Common myeloid progenitor, CD34-positive (primary cell): Measurements from ENCODE around the gene DNAH17.

Experiments used
- CTCF ChIA-PET: fragments of 350-600 bp; sonication (Branson Sonifier 250); formaldehyde crosslinking; loops from one replicate; lab custom pipeline; 2021; ENCODE audit warnings: antibody characterized with exemption; lab: Charles Lee
- POLR2A ChIA-PET: fragments of 350-600 bp; sonication (Branson Sonifier 250); formaldehyde crosslinking; loops from one replicate; lab custom pipeline; 2021; ENCODE audit warnings: antibody characterized with exemption; lab: Charles Lee
- DNase-seq, 3 donors: peaks; one replicate each; pipeline versions ENCODE4 v3.0.0 to v3.0.0-alpha.2; 2013
- H3K27ac ChIP-seq, 2 experiments: 1 replicate in 1 of 2; 2 replicates in 1 of 2; pipeline ENCODE4 v1.7.0; 2013; ENCODE audit warnings: inconsistent platforms in 2 of 2, low read length in 2 of 2, mild to moderate bottlenecking in 2 of 2, low read depth in 1 of 2, moderate library complexity in 1 of 2; ENCODE audit not compliant: severe bottlenecking in 2 of 2, insufficient read depth in 1 of 2, poor library complexity in 1 of 2
- H3K27me3 ChIP-seq, 5 experiments: replicated peaks in 2 of 5; 1 replicate in 3 of 5; 2 replicates in 2 of 5; pipeline versions ENCODE4 v1.6.1 to v1.7.0; 2013; ENCODE audit warnings: low read length in 4 of 5, mild to moderate bottlenecking in 2 of 5, moderate library complexity in 2 of 5, inconsistent platforms in 1 of 5; ENCODE audit not compliant: insufficient read depth in 5 of 5, control insufficient read depth in 4 of 5
- H3K36me3 ChIP-seq, 4 experiments: 1 replicate in 2 of 4; 2 replicates in 2 of 4; pipeline versions ENCODE4 v1.6.1 to v1.7.0; 2013; ENCODE audit warnings: low read length in 3 of 4, control low read depth in 1 of 4, mild to moderate bottlenecking in 1 of 4; ENCODE audit not compliant: control insufficient read depth in 4 of 4, insufficient read depth in 4 of 4
- H3K4me1 ChIP-seq, 4 experiments: 1 replicate in 3 of 4; 2 replicates in 1 of 4; pipeline versions ENCODE4 v1.6.1 to v1.7.1; 2013; ENCODE audit warnings: low read length in 3 of 4, mild to moderate bottlenecking in 3 of 4, control low read depth in 1 of 4, inconsistent platforms in 1 of 4, moderate library complexity in 1 of 4; ENCODE audit not compliant: control insufficient read depth in 4 of 4, insufficient read depth in 4 of 4; ENCODE audit errors: control extremely low read depth in 1 of 4
- H3K4me3 ChIP-seq, 7 experiments: 1 replicate in 4 of 7; 2 replicates in 3 of 7; pipeline versions ENCODE4 v1.5.1 to v1.7.0; 2013; ENCODE audit warnings: mild to moderate bottlenecking in 7 of 7, low read length in 6 of 7, moderate library complexity in 6 of 7, inconsistent platforms in 2 of 7, low read depth in 2 of 7, control low read depth in 1 of 7; ENCODE audit not compliant: insufficient read depth in 4 of 7, control insufficient read depth in 1 of 7; ENCODE audit errors: extremely low read depth in 1 of 7
- H3K9me3 ChIP-seq, 5 experiments: 1 replicate in 4 of 5; 2 replicates in 1 of 5; pipeline versions ENCODE4 v1.6.1 to v1.7.1; 2013; ENCODE audit warnings: low read length in 4 of 5, mild to moderate bottlenecking in 2 of 5, inconsistent platforms in 1 of 5, low read depth in 1 of 5, moderate library complexity in 1 of 5; ENCODE audit not compliant: control insufficient read depth in 4 of 5, insufficient read depth in 2 of 5; ENCODE audit errors: control extremely low read depth in 1 of 5
- WGBS: methylation state at CpG from one replicate; pipeline ENCODE4 v1.1.5; 2013; ENCODE audit not compliant: insufficient coverage; 5-methylcytosine and 5-hydroxymethylcytosine counted together

Gene DNAH17

DNA sequence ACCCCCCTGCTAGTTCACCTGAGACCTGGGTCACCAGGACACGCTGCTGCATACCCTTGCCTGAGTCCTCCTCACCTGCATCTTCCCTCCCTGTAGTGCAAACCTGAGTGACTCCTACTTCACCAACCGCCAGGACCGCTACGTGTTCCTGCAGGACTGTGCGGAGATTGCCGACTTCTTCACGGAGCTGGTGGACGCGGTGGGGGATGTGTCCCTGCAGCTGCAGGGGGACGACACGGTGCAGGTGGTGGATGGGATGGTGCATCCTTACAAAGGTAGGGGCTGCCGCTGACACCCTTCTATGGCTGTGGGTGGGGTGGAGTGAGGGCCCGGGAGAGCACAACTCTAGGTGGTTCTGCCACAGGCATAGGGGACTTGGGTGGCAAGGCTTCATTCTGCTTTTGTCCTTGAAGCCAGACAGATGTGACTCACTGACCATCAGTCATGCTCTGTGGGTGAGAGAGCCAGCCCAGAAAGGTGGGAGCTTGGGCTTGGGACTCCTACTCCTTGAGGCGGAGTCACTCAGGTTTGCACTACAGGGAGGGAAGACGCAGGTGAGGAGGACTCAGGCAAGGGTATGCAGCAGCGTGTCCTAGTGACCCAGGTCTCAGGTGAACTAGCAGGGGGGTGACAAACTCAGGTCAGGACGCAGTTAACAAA lies 176.5 kb downstream of the DNAH17 start:
- H3K27me3 ChIP-seq, result no peaks in the 10 kb centered on the region

DNA sequence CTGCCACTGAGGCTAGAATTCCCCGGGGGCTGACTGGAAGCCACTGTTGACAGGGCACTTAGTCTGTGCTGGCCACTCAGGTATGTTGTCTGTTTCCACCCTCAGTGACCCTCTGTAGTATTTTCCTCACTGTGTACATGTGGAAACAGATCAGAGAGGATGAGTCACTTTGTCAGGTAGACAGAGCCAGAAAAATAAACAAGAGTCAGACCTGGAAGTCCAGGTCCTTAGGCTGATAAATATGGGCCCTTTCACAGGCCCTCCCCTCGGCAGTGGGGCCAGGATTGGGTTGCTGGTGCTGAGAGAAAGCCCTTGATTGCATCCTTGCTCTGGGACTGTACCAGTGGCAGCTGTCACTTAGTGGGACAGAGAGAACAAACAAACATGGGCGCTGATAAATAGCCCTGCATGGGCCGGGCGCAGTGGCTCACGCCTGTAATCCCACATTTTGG lies 177.5 kb downstream of the DNAH17 start:
- ChIA-PET POLR2A (no interaction called here), CTCF (no interaction called here)
- Histone ChIP-seq H3K27ac (no peak overlapping the region), H3K27me3 (no peaks in the 10 kb centered on the region), H3K4me3 (no peak overlapping the region), H3K9me3 (no peaks in the 10 kb centered on the region), H3K4me1 (no peaks in the 10 kb centered on the region), H3K36me3 (peaks cover 13 to 92% (median 84%) of the 10 kb centered on the region in 4 experiments)
- 100% methylated on average over 6 of the region's 6 CpGs for WGBS
- DNase-seq, result no peak

More for the DNA sequence above, 176.5 kb downstream of the DNAH17 start:
- POLR2A ChIA-PET, result no interaction called here
- peaks cover 10 to 92% (median 82%) of the 10 kb centered on the region in 4 experiments for H3K36me3 ChIP-seq
- no peak overlapping the region for H3K4me3 ChIP-seq
- no peak overlapping the region for H3K27ac ChIP-seq
- no peak for DNase-seq
- H3K9me3 ChIP-seq, result no peaks in the 10 kb centered on the region
- 84% methylated on average over 7 of the region's 17 CpGs for WGBS
- CTCF ChIA-PET, result interaction anchor here (0.8 to 1.8 kb wide), 4 partner anchors 10 to 151 kb away, joined by 3 to 8 read pairs (median 6); no protein-coding TSS in a partner anchor
- H3K4me1 ChIP-seq, result no peaks in the 10 kb centered on the region

DNA sequence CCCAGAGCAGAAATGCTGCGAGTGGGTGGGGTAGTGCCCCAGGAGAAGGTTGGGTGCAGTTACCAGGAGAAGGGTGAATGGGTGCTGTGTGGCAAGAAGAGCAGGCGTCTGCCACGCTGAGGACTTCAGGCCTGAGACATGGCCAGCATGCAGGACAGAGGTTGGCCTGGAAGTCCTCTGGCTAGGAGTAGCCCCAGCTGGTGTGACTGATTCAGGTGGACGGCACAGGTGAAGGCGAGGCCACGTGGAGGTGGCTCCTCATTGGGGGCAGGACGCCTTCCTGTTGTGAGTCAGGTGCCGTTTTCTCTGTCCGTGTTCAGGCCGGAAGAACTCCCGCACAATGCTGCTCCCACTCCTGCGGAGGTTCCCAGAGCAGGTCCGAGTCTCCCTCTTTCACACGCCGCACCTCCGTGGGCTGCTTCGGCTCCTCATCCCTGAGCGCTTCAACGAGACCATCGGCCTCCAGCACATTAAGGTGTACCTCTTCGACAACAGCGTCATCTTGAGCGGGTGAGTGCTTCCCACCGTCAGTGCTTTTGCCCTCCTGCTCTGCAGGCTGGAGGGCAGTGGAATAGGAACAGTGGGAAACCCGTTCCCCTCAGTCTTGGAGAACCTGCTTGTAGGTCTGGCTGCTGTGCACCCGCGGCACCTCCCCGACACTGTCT lies 178.0 kb downstream of the DNAH17 start:
- 97% methylated on average over 28 of the region's 28 CpGs for WGBS
- Histone ChIP-seq H3K4me3 (no peak overlapping the region), H3K4me1 (no peaks in the 10 kb centered on the region), H3K36me3 (peaks cover 13 to 90% (median 83%) of the 10 kb centered on the region in 4 experiments), H3K27me3 (no peaks in the 10 kb centered on the region), H3K27ac (no peak overlapping the region), H3K9me3 (no peaks in the 10 kb centered on the region)
- POLR2A ChIA-PET, result no interaction called here
- no peak for DNase-seq
- CTCF ChIA-PET, result no interaction called here

DNA sequence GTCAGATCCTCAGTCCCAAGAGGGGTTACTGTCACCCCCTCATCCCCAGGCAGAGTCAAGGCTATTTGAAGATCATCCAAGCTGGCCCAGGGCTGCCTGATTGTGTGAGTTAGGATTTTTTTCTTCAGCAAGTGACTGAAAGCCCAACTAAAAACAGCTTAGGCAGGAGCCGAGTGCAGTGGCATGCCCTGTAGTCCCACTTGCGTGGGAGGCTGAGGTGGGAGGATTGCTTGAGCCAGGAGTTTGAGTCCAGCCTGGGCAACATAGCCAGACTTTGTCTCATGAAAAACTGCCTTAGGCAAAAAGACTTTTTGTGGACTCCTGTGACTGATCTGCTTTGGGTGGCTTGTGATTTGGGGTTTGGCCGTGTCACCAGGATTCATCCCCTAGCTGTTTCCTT lies 178.8 kb downstream of the DNAH17 start:
- Histone ChIP-seq H3K4me3 (no peak overlapping the region), H3K27me3 (no peaks in the 10 kb centered on the region), H3K36me3 (peaks cover 17 to 88% (median 79%) of the 10 kb centered on the region in 4 experiments), H3K9me3 (no peaks in the 10 kb centered on the region), H3K4me1 (no peaks in the 10 kb centered on the region), H3K27ac (no peak overlapping the region)
- POLR2A ChIA-PET, result no interaction called here
- no peak for DNase-seq
- CTCF ChIA-PET, result no interaction called here
- 100% methylated on average over 3 of the region's 3 CpGs for WGBS

DNA sequence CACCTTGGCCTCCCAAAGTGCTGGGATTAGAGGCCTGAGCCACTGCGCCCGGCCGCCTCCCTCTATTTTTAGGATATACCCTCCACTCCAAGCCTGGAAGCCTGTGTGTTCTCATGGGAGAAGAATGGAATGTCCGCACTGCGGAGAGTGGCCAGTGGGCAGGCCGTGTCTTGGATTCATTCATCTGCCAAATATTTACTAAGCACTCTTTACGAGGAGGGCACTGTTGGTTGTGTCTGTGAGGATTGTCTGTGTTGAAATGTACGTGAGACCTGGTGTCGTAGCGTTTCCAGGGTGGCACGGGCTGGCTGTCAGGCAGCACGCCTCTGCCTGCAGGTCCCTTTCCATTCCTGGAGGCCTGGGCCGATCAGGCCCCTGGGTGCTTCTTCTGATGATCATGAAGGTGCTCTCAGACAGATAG lies 179.5 kb downstream of the DNAH17 start:
- no peaks in the 10 kb centered on the region for H3K27me3 ChIP-seq
- WGBS, result 97% methylated on average over 8 of the region's 13 CpGs
- H3K4me3 ChIP-seq, result no peak overlapping the region
- peak overlapping the region in 1 of 2 experiments; percentile 58 for H3K27ac ChIP-seq
- no peaks in the 10 kb centered on the region for H3K9me3 ChIP-seq
- peaks cover 18 to 85% (median 75%) of the 10 kb centered on the region in 4 experiments for H3K36me3 ChIP-seq
- DNase-seq, result no peak
- no peaks in the 10 kb centered on the region for H3K4me1 ChIP-seq
- ChIA-PET POLR2A (no interaction called here), CTCF (interaction anchor here (1.1 kb wide), 1 partner anchor 24 kb away, joined by 3 read pairs; no protein-coding TSS in a partner anchor)

DNA sequence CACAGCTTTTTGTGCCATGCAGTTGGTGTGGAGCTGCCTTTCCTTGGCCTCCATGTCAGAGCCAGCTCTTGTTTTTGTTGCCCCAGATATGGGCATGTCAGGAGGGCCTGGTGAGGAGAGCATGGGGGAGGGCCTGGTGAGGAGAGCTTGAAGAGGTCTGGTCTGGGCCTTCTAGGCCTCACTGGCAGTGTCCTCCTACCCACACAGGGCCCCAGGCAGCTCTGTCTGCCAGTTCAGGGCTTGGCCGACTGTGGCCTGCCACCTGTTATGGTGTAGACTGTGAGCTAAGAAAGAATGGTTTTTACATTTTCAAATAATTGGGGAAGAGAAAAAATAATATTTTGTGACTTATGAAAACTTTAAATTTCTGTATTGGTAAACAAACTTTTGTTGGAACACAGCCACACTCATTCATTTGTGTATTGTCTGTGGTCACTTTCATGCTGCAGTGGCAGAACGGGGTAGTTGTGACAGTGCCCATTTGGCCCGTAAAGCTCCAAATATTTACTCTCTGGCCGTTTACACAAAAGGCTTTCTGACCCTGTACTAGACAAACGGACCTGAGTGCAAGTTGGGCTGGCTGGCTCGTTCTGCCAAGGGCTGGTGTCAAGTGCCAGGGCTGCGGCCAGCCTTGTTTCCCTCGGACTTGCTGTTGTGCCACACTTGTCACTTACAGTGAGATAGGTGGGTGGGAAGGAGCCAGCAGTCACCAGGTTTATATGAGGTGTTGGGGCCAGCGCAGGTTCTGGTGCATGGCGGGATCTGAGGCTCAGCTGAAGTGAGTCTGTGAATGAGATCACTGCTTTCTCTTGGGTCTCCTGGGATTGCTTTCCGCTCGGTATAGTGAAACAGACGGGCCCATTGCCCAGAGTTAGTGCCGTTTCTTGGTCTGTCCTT lies 180.5 kb downstream of the DNAH17 start:
- Histone ChIP-seq H3K4me3 (no peak overlapping the region), H3K9me3 (no peaks in the 10 kb centered on the region), H3K27me3 (no peaks in the 10 kb centered on the region), H3K36me3 (peaks cover 20 to 85% (median 70%) of the 10 kb centered on the region in 4 experiments), H3K27ac (no peak overlapping the region), H3K4me1 (no peaks in the 10 kb centered on the region)
- no peak for DNase-seq
- ChIA-PET CTCF (interaction anchor here (0.7 to 1.8 kb wide), 5 partner anchors 15 to 34 kb away, joined by 3 to 8 read pairs (median 4); no protein-coding TSS in a partner anchor), POLR2A (no interaction called here)
- 99% methylated on average over 9 of the region's 14 CpGs for WGBS
